PFSK-1 (cell line): ENCODE results near the gene RAVER2.

Experiments used
- POLR2AphosphoS5 ChIP-seq: IDR thresholded peaks from 2 replicates; pipeline ENCODE4 v1.6.1; 2012; ENCODE audit warnings: low read depth, mild to moderate bottlenecking, control low read depth, low read length, moderate library complexity
- REST ChIP-seq, 2 experiments: IDR thresholded peaks; 2 replicates each; pipeline versions ENCODE4 v1.6.1 to v1.8.0; 2011 to 2012; ENCODE audit warnings: low read depth in 2 of 2, low read length in 2 of 2, control low read depth in 1 of 2, inconsistent platforms in 1 of 2, mild to moderate bottlenecking in 1 of 2, moderate library complexity in 1 of 2; ENCODE audit not compliant: insufficient read depth in 1 of 2
- SIN3A ChIP-seq: IDR thresholded peaks from 2 replicates; pipeline ENCODE4 v1.6.1; 2012; ENCODE audit warnings: mild to moderate bottlenecking, low read length, moderate library complexity, borderline replicate concordance; ENCODE audit not compliant: insufficient read depth
- TAF1 ChIP-seq: IDR thresholded peaks from 2 replicates; pipeline ENCODE4 v1.6.1; 2012; ENCODE audit warnings: low read length, control low read depth, borderline replicate concordance; ENCODE audit not compliant: insufficient read depth

DNA sequence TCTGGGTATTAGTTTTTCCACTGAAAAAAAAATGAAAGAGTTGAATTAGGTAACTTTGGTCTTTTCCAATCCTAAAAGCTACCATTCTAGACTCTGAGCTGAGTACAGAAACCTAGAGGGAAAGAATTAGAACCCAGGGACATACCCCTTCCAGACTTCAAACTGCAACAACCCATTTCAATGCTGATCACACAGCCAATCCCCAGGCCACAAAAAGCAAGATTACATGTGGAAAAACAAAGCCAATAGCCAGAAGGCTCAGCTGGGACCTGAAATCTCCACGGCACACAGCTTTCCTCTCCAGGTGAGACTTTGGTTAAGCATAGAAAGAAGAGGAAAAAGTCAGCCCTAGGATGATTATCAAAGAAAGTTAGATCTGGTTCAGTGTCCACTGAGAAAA is 132.7 kb downstream of the RAVER2 start:
- no peak for TF ChIP-seq POLR2AphosphoS5
- TF ChIP-seq REST (IDR thresholded peaks at IDR 0.05; ENCODE audit: insufficient read depth in 1 of 2, low read depth in 2 of 2, low read length in 2 of 2), result no peak
- TF ChIP-seq TAF1, result no peak
- TF ChIP-seq SIN3A, result no peak
